NB4 (cell line): ENCODE data around the gene ARID1B.

Experiments
- CTCF ChIP-seq: IDR thresholded peaks from one replicate; pipeline ENCODE4 v1.5.1; 2012; ENCODE audit warnings: low read depth, low read length
- MAX ChIP-seq: IDR thresholded peaks from 2 replicates; pipeline ENCODE4 v1.6.1; 2011; ENCODE audit warnings: low read depth, low read length
- POLR2A ChIP-seq: IDR thresholded peaks from 2 replicates; pipeline ENCODE4 v1.6.1; 2011; ENCODE audit warnings: mild to moderate bottlenecking; ENCODE audit not compliant: insufficient read length; ENCODE audit errors: extremely low read depth

DNA sequence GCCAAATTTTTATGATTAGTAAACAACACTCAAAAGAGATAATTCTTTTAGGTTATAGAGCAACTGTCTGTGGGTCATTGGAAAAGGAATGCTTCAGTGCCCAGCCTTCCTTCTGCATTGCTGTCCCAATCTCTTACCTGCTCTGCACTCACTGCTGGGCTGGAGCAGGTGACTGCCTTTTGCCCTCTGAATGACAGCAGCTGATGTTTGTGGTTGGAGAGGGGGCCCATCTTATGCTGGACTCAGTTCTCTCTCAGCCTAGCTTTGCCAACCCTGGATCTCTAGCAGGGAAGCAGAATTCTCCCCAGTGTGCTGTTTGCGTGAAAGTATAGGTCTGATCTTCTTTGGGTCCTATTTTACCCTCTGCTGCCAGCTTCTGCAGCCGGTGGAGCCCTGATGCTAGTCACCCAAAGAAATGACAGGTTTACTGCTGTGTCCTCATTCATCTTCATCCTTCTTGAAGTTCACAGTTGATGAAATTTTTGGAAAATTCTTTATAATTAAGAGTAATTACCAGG lies 193.5 kb downstream of the ARID1B start:
- TF ChIP-seq POLR2A (no peak), CTCF (no peak), MAX (no peak)
